Effector memory CD8-positive, alpha-beta T cell (primary cell): Measurements from ENCODE around the gene ZDHHC14.
"Not testable (repeated sequence)": the region's sequence is repeated elsewhere in the genome, so short reads cannot be mapped to it uniquely, and the experiment has no call there.

Source experiments
- ATAC-seq: fragments of 150-1000 bp; cut with Tn5 transposase; replicated peaks from 2 replicates; pipeline ENCODE4 v1.10.0; 2021; ENCODE audit warnings: mild to moderate bottlenecking, moderate library complexity
- DNase-seq, 3 experiments: peaks; one replicate each; pipeline ENCODE4 v3.0.0; 2021
- H3K27ac Mint-ChIP-seq, 2 donors: one replicate each; pipeline ENCODE4 v1.8.0; 2022; ENCODE audit warnings: mild to moderate bottlenecking in 2 of 2, mixed read lengths in 2 of 2, moderate library complexity in 2 of 2
- H3K27me3 Mint-ChIP-seq, 2 donors: one replicate each; pipeline ENCODE4 v1.8.0; 2022; ENCODE audit warnings: mixed read lengths in 2 of 2
- H3K36me3 Mint-ChIP-seq: one replicate; pipeline ENCODE4 v1.8.0; 2022; ENCODE audit warnings: mild to moderate bottlenecking, moderate library complexity, mixed read lengths; ENCODE audit not compliant: insufficient read depth
- H3K4me1 Mint-ChIP-seq, 2 donors: one replicate each; pipeline ENCODE4 v1.8.0; 2022; ENCODE audit warnings: low read depth in 2 of 2, mixed read lengths in 2 of 2
- H3K4me3 Mint-ChIP-seq, 2 donors: one replicate each; pipeline ENCODE4 v1.8.0; 2022; ENCODE audit warnings: mild to moderate bottlenecking in 2 of 2, mixed read lengths in 2 of 2, moderate library complexity in 2 of 2
- H3K9me3 Mint-ChIP-seq, 2 donors: one replicate each; pipeline ENCODE4 v1.8.0; 2022; ENCODE audit warnings: mixed read lengths in 2 of 2

Gene ZDHHC14

DNA sequence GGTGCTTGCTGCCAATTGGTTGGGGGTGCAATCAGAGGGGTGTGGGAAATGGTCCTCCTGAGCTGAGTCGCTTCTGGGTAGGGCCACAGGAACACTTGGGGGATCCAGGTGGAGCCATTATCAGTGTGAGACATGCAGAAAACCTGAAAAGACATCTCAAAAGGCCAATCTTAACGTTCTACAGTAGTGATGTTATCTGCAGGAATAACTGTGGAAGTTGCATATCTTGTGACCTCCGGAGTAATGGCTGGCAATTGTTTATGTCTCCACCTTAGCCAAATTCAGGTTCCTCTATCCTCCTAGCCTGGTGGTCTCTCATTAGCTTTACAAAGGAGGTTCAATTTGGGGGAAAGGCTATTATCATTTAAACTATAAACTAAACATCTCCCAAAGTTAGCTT is 327.2 kb downstream of the ZDHHC14 start:
- DNase-seq = no peak
- H3K4me3 Mint-ChIP-seq = no peak overlapping the region
- H3K36me3 Mint-ChIP-seq = no peaks in the 10 kb centered on the region
- no peaks in the 10 kb centered on the region for H3K9me3 Mint-ChIP-seq
- no peak for ATAC-seq
- H3K4me1 Mint-ChIP-seq = no peaks in the 10 kb centered on the region
- no peak overlapping the region for H3K27ac Mint-ChIP-seq
- H3K27me3 Mint-ChIP-seq = peaks cover 24 to 28% of the 10 kb centered on the region in 2 donors

DNA sequence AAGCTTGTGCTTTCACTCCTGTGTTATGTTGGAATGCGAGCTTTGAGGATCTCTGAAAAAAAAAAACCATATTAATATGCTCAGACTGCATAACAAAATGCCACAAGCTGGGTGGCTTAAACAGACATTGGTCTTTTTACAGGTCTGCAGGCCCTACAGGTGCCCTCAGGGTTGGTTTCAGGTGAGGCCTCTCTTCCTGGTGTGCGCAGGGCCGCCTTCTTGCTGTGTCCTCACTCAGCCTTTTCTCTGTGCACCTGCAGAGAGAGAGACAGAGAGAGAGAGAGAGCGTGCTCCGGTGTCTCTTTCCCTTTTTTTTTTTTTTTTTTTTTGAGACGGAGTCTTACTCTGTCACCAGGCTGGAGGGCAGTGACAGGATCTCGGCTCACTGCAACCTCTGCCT is 327.9 kb downstream of the ZDHHC14 start:
- no peak for ATAC-seq
- no peaks in the 10 kb centered on the region for H3K9me3 Mint-ChIP-seq
- no peak overlapping the region for H3K4me3 Mint-ChIP-seq
- no peak overlapping the region for H3K27ac Mint-ChIP-seq
- no peaks in the 10 kb centered on the region for H3K36me3 Mint-ChIP-seq
- H3K27me3 Mint-ChIP-seq = peaks cover 29 to 31% of the 10 kb centered on the region in 2 donors
- no peaks in the 10 kb centered on the region for H3K4me1 Mint-ChIP-seq
- DNase-seq = no peak

DNA sequence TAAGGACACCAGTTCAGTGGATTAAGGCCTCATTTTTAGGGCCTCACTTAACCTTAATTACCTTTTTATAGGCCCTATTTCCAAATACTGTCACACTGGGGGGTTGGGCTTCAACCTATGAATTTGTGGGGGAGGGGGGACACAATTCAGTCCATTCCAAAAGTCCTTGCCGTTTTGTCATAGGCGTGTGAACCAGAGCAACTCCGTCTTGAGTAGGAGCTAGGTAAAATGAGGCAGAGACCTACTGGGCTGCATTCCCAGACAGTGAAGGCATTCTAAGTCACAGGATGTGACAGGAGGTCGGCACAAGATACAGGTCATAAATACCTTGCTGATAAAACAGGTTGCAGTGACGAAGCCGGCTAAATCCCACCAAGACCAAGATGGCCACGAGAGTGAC is 328.6 kb downstream of the ZDHHC14 start:
- Mint-ChIP-seq H3K4me3 (no peak overlapping the region), H3K4me1 (no peaks in the 10 kb centered on the region), H3K9me3 (no peaks in the 10 kb centered on the region), H3K27me3 (peaks cover 23 to 35% of the 10 kb centered on the region in 2 donors), H3K27ac (no peak overlapping the region), H3K36me3 (no peaks in the 10 kb centered on the region)
- ATAC-seq (no peak), DNase-seq (no peak)

DNA sequence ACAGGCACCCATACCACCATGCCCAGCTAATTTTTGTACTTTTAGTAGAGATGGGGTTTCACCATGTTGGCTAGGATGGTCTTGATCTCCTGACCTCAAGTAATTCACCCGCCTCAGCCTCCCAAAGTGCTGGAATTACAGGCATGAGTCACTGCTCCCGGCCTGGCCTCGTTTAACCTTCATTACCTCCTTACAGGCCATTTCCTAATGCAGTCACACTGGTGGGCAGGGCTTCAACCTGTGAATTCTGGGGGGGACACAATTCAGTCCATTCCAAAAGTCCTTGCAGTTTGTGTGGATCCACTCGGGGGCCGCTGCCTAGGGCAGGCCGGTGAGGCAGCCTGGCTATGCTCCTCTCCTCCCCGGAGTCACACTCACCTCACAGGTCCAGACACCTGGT is 329.6 kb downstream of the ZDHHC14 start:
- ATAC-seq (no peak), DNase-seq (no peak)
- Mint-ChIP-seq H3K36me3 (no peaks in the 10 kb centered on the region), H3K9me3 (no peaks in the 10 kb centered on the region), H3K4me1 (no peaks in the 10 kb centered on the region), H3K27ac (no peak overlapping the region), H3K27me3 (peaks cover 18 to 35% of the 10 kb centered on the region in 2 donors), H3K4me3 (no peak overlapping the region)

DNA sequence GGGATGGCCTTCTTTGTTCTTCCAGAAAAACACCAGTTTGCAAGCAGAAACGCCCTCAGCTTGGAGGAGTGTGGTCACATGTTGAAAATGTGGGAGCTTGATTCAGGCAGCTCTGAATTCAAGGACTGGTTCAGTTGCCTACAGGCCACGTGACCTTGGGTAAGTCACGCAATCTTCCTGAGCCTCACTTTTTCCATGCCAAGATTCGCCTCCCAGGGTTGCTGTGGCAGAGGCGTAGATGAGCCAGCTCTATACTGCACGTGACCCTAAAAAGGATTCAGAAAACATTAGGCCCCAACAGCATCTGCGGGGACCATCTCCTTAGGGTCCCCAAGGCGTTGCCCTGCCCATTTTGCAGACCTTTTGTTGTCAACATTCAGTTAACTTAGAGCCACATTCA is 330.1 kb downstream of the ZDHHC14 start:
- Mint-ChIP-seq H3K27ac (no peak overlapping the region), H3K9me3 (no peaks in the 10 kb centered on the region), H3K4me1 (no peaks in the 10 kb centered on the region), H3K4me3 (no peak overlapping the region), H3K36me3 (no peaks in the 10 kb centered on the region), H3K27me3 (peaks cover 22 to 36% of the 10 kb centered on the region in 2 donors)
- DNase-seq (no peak), ATAC-seq (no peak)

DNA sequence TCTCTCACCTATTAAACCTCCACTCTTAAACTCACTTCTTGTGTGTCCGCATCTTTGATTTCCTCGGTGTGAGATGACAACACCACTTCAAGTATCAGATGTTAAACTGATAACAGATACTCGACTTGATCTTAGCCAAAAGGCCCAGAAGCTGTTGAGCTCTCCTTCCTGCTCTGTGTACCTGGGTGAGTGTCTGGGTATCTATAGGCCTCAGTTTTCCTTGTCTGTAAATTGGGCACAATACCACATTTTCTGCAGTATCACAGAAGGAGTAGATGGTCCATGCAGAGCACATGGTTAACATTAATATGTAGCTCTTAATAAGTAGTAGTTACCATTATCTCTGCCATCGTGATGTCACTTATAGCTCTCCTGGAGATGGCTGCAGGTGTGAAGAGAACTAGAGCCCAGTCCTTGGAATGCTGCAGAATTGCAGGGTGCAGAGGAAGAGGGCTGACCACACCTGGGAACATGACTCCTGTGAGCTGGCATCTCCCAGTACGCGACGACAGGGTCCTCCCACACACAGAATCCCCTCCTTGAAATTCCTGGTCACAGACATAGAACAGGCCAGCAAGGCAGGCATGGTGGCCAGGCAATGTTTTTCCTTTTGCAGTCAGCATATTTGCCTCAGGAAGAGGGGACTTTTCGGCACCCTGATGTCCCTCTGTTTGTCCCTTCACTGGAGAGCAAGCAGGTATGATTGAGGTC is 331.8 kb downstream of the ZDHHC14 start:
- peaks cover 34 to 50% of the 10 kb centered on the region in 2 donors for H3K27me3 Mint-ChIP-seq
- no peaks in the 10 kb centered on the region for H3K9me3 Mint-ChIP-seq
- DNase-seq (no peak), ATAC-seq (no peak)
- no peak overlapping the region for H3K27ac Mint-ChIP-seq
- H3K4me3 Mint-ChIP-seq = no peak overlapping the region
- no peaks in the 10 kb centered on the region for H3K4me1 Mint-ChIP-seq
- no peaks in the 10 kb centered on the region for H3K36me3 Mint-ChIP-seq

DNA sequence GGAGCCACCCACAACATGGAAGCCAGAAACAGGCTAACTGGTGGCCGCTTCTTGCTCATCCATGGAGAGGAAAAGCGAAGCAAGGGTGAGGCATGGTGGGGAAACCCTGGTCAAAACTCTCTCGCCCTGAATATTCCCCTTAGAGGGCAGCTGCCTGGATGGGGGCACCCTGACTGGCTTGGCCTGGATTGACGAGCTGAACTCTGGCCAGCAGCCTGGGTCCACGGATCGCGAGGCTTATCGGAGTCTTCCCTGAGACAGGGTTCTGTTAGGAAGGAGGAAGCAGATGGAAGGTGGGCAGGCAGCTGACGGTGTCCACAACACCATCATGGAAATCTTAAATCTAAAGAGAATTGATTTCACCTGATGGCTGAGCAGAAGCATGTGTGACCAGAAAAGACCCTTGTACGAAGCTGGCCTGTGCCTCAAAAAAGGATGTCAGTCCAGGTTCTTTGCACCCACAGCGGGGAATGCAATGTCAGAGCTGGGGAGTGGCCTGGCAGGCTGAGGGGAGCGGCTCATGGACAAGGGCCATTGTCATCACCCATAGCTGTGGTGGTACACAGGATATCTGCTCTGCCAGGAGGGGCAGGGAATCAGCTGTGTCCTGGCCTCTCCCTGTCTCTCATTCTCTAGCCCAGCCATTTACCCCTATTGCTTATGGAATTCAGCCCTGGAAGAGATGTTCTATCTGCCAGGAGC is 332.6 kb downstream of the ZDHHC14 start:
- ATAC-seq (no peak), DNase-seq (no peak)
- no peaks in the 10 kb centered on the region for H3K36me3 Mint-ChIP-seq
- H3K27me3 Mint-ChIP-seq = peaks cover 40 to 52% of the 10 kb centered on the region in 2 donors
- no peaks in the 10 kb centered on the region for H3K9me3 Mint-ChIP-seq
- no peaks in the 10 kb centered on the region for H3K4me1 Mint-ChIP-seq
- H3K27ac Mint-ChIP-seq = no peak overlapping the region
- H3K4me3 Mint-ChIP-seq = no peak overlapping the region

DNA sequence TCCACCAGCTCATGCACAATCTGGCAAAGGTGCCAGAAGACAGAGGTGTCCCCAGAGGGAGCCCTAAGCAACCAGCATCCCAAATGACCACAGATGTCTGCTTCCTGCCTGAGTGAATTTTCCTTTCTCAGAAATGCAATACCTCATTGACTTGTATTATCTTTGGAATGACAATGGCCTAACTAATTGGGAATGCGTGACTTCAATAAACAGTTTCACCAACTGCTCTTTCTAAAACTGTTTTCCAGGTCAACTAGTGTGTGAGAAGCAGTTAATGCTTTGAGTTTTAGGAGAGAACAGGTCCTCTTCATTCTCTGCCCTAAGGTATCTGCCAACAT is 333.1 kb downstream of the ZDHHC14 start:
- H3K27ac Mint-ChIP-seq = no peak overlapping the region
- DNase-seq = no peak
- peaks cover 44 to 57% of the 10 kb centered on the region in 2 donors for H3K27me3 Mint-ChIP-seq

DNA sequence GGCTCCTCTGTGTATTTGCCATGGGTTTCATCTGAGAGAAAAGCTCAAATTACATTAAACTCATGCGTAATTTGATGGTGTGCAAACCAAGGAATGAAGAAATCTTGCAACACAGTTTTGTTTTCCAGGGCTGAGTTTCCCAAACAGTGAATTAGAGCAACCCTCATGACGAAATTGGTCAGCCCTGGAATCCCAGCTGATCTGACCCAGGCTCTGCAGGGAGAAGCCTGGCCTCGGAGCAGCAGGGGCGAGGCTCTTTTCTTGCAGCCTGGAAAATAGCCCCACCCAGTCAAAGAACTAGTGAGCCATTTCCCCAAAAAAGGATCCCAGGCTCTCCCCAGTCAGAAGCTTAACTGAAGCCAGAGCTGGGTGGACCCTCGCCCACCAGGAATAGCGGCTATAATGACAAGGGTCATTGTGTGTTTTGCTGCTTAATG is 334.8 kb downstream of the ZDHHC14 start:
- ATAC-seq = no peak
- DNase-seq = no peak
- no peaks in the 10 kb centered on the region for H3K36me3 Mint-ChIP-seq
- no peak overlapping the region for H3K27ac Mint-ChIP-seq
- H3K4me1 Mint-ChIP-seq = no peaks in the 10 kb centered on the region
- H3K27me3 Mint-ChIP-seq = peaks cover 55 to 73% of the 10 kb centered on the region in 2 donors
- no peaks in the 10 kb centered on the region for H3K9me3 Mint-ChIP-seq
- H3K4me3 Mint-ChIP-seq = no peak overlapping the region

More for the DNA sequence above, 333.1 kb downstream of the ZDHHC14 start:
- no peaks in the 10 kb centered on the region for H3K36me3 Mint-ChIP-seq
- no peak overlapping the region for H3K4me3 Mint-ChIP-seq
- H3K4me1 Mint-ChIP-seq = no peaks in the 10 kb centered on the region
- no peaks in the 10 kb centered on the region for H3K9me3 Mint-ChIP-seq
- ATAC-seq = no peak

DNA sequence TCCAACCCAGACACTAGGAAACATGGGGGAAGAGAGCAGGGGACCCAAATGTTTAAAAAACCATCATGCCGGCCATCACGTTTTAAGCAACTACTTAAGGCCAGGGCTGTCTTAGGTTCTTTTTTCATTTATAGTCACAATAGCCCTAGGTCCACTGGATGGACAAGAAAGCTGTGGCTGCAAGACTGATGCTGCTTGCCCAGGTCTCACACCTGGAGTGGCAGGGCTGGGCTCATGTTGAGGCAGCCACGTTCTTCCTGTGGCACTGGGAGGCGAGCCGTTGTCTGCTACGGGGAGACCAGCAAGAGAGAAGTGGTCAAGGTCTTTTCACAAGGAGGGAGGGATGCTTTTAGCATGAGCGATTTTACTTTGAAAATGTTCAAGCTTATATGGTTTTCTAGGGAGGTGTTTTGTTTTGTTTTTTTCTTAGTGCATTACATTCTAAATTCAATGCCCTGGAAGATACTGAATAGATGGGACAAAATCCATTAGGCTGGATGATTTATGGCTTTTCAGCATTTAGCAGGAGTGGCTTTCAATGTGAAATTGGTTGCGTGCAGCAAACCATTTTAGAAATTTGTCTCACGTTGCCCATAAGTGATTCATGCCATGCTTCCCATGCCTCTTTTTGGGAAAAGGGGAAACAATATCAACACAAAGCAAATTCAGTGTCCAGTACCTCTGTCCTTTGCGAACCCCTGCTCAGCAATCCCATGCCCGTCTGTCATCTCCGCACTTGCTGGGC is 335.4 kb downstream of the ZDHHC14 start:
- Mint-ChIP-seq H3K4me1 (no peaks in the 10 kb centered on the region), H3K27me3 (peaks cover 56 to 77% of the 10 kb centered on the region in 2 donors), H3K4me3 (no peak overlapping the region), H3K36me3 (no peaks in the 10 kb centered on the region), H3K9me3 (no peaks in the 10 kb centered on the region), H3K27ac (no peak overlapping the region)
- ATAC-seq = no peak
- no peak for DNase-seq

DNA sequence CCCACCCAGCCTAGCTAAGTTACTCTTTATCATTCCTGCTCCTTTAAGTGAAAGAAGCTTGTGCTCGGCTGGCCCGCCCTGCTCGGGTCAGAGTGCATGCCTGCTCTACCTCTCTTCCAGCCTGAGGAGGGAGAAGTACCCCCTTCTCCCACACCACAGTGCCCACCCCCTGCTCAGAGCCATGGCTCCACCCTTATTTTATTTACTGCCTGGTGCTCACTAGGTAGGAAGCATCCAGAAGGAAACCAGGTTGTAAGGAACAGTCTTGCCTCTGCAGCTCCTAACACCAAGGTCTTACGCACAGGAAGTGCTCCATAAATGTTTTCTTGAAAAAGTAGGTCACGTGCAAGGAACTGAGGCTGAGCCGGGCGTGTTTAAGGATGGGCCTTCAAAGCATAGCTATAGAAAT is 336.4 kb downstream of the ZDHHC14 start:
- DNase-seq (no peak), ATAC-seq (no peak)
- no peaks in the 10 kb centered on the region for H3K36me3 Mint-ChIP-seq
- no peaks in the 10 kb centered on the region for H3K4me1 Mint-ChIP-seq
- no peak overlapping the region for H3K4me3 Mint-ChIP-seq
- no peak overlapping the region for H3K27ac Mint-ChIP-seq
- H3K27me3 Mint-ChIP-seq = peaks cover 65 to 86% of the 10 kb centered on the region in 2 donors
- no peaks in the 10 kb centered on the region for H3K9me3 Mint-ChIP-seq

DNA sequence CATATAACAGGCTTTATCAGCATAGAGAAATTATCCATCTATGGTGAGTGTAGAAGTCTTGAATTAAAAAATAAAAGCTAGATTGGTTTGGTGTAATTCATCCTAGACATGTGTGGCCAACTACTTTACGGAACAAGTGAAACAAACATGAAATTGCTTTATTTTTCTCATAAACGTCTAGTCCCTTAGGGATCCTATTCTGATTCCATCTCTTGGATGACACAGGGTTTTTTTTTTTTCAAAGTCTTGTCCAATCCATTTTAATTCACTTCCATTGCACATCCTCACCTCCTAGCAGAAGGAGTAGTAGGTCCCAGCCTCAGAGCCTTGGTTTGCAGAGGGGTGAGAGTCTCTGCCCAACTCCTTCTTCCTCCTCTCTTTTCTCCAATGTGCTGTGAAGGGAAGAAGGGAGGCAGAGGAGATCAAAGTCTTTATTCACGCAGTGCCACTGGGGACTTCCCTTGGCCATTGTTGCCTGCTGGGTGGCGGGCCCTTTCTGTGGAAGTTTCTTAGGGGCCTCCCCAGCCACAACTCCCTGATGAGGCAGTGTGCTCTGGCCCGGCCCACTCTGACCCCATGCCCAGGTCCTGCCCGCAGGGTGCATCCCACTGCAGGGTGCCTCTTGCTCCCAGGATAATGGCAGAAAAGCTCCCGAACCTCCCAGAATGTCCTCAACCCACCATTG is 337.7 kb downstream of the ZDHHC14 start:
- DNase-seq (no peak), ATAC-seq (no peak)
- H3K27me3 Mint-ChIP-seq = peaks cover 56 to 82% of the 10 kb centered on the region in 2 donors
- H3K9me3 Mint-ChIP-seq = no peaks in the 10 kb centered on the region
- no peaks in the 10 kb centered on the region for H3K36me3 Mint-ChIP-seq
- no peak overlapping the region for H3K4me3 Mint-ChIP-seq
- no peak overlapping the region for H3K27ac Mint-ChIP-seq
- no peaks in the 10 kb centered on the region for H3K4me1 Mint-ChIP-seq

DNA sequence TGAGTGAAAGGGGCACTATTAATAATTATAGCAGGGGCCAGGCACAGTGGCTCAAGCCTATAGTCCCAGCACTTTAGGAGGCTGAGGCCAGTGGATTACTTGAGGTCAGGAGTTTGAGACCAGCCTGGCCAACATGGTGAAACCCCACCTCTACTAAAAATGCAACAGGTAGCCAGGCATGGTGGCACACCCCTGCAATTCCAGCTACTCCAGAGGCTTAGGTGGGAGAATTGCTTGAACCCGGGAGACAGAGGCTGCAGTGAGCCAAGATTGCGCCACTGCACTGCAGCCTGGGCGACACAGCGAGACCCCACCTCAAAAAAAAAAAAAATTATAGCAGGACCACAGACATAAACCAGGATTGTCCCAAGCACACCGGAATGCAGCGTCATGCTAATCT is 340.0 kb downstream of the ZDHHC14 start:
- not testable (repeated sequence) for H3K36me3 Mint-ChIP-seq, H3K4me3 Mint-ChIP-seq, H3K27ac Mint-ChIP-seq, DNase-seq, H3K9me3 Mint-ChIP-seq, ATAC-seq, H3K4me1 Mint-ChIP-seq
- H3K27me3 Mint-ChIP-seq = peaks cover 57 to 81% of the 10 kb centered on the region in 2 donors
